ENCODE measurements around the gene XYLT1.

- TF ChIP-seq CTCF (IDR thresholded peaks at IDR 0.05) (no peak), POLR2A (IDR thresholded peaks at IDR 0.05) (no peak)
Measured at GRCh38 chr16:17176199-17176598, 294.6 kb downstream of the XYLT1 start.
